GM21619 (cell line): Measurements from ENCODE around the gene ENPP1.
"Not testable (repeated sequence)": the region's sequence is repeated elsewhere in the genome, so short reads cannot be mapped to it uniquely, and the experiment has no call there.

Experiments used
- ATAC-seq: cut with Tn5 transposase; IDR thresholded peaks from one replicate; pipeline ENCODE4 v1.9.1; 2021; ENCODE audit not compliant: unreplicated experiment

ENPP1 gene

DNA sequence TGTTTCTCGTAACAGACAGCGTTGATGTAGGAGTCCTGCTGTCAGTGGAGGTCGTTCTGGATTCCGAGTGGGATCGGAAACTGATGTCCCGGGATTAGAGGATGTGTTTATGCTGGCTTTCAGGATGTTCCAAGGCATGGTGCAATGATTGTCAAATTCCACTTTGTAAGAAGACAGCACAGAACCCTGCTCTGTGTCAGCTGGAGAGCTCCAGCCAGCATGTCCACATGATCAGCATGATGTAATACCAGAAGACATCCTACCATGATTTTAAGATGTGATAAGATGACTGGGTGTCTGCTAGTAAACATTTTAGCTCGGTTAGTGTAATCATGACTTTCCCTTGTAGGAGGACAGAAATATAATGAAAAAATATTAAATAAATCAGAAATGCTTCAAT is 20.3 kb downstream of the ENPP1 start:
- ATAC-seq: no peak

DNA sequence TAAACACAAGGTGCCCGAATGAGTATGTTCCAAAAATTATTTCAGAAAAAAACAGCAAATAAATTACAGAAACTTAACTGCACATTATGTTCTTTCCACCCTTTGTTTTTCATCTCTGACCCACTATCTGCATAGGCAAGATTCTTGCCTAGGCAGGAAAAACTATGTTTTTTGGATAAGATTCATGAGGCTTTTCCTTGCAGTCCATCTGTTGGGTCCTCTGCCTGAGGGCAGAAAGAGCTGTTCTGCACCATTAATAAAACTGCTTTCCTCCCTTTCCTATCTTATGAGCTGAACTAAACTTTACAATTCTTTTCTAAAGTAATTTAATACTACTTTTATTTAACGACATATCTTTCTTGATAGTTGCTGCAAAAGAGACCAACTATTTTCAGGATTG is 21.1 kb downstream of the ENPP1 start:
- no peak for ATAC-seq

GRCh38 chr6:131831392-131831791 is 23.6 kb downstream of the ENPP1 start:
- ATAC-seq: no peak

DNA sequence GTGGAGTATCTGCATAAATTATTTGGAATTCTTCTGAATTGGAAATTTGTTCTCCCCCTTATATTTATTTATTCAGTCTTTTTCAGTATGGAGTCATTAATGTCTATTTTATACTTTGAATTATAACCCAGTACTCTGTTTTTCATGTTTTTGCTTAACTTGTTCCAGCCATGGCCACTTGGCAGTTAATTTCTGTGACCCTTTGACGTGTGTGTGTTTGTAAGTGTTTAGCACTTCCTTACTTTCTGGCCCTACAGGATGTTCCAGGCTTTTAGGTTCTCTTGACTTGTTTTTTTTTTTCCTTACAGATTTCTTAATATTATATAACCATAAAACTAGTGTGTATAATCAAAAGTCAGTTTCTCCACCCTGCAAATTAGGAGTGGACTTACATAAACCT is 24.1 kb downstream of the ENPP1 start:
- no peak for ATAC-seq

DNA sequence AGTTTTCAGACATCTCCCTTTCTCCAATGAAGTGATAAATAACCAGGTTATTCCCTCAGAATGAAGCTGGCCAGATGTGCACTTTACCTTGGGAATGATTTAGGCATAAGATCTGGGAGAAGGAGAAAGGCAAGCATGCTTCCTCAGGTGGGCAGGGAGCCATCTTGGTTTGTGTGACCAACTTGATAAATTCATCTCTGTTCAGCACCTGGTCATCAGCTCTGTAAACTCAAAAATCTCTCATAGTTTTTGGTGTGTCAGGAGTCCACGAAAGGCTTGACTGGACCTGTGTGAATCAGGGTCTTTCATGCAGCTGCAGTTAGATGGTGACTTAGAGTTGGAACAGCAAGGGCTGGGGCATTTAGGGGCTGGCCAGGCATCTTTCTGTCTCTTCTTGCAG is 24.5 kb downstream of the ENPP1 start:
- no peak for ATAC-seq

DNA sequence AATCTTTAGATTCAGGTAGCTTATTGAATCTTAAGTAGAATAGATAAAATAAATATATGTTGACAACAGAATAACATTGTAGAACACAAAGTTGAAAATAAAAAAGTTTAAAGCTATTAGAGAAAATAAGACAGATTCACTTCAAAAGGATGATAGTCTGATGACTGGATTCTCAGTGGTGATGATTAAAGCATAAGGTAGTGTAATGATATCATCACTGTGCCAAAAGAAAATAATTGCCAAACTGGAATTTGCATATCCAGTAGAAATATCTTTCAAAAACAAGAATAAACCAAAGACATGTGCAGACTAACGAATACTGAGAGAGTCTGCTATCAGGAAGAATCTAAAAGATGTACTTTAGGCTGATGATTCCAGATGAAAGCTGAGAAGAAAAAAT is 30.2 kb downstream of the ENPP1 start:
- no peak for ATAC-seq

- ATAC-seq: no peak
Measured at GRCh38 chr6:131839388-131839787, 31.6 kb downstream of the ENPP1 start.

DNA sequence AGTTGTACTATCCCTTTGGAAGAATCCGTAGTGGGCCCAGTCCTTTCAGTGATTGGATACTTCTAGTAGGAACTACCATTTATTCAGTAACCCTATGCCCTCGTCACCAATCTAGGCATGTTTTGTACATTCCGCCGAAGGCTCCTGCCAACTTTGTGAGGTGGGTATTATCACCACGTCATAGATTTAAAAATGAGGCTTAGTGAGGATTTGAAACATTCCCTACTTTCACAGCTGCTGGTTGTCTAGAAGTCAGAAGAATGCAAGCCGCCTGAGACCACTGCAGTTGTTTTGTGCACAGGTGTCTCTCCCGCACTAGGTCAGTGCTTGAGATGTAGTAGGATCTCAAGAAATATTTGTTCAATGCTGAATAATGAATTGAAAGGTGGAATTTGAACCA is 32.6 kb downstream of the ENPP1 start:
- no peak for ATAC-seq

GRCh38 chr6:131840936-131841583 is 33.2 kb downstream of the ENPP1 start:
- no peak for ATAC-seq

DNA sequence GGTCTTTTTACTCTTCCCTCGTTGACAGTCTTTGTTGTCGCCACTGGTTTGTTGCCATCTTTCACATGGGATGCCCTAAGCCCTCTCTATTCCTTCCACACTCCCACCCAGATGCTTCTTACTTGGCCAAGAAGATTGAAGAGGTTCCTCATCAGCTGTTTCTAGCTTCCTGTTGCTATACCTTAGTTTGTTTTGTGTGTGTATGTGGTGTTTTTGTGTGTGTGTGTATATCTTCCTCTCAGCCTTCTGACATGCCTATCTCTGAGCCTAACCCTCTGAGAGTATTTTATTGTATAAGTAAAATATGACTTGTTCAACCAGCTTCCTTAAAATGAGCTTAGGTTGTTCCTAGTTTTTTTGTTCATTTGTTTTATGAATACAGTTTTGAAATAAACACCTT is 35.9 kb downstream of the ENPP1 start:
- no peak for ATAC-seq

DNA sequence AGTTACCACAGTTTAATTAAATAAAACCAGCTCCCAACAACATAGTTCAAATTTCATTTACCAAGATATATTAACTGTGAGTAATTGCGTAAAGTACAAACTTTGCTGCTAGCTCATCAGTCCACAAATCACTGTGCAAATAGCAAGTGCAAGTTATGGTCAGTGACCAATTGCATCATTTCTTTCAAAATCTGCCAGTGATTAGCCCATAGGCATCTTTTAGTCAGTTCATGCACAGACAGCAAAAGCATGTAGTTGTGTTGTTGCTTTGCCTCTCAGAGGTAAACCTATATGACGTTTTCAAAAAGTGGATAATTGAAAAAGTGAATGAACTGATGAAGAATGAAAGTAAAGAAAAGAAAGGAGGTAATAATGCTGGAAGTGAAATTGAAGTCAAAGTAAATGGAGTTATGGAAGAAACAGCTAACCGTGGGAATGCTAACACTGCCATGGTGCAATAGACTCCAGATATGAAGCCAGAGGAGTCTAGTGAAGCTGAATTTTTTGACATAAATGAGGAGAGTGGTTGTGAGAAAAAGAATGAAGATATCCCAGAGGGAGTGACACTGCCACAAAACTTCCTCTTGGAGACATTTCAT is 36.5 kb downstream of the ENPP1 start:
- no peak for ATAC-seq

DNA sequence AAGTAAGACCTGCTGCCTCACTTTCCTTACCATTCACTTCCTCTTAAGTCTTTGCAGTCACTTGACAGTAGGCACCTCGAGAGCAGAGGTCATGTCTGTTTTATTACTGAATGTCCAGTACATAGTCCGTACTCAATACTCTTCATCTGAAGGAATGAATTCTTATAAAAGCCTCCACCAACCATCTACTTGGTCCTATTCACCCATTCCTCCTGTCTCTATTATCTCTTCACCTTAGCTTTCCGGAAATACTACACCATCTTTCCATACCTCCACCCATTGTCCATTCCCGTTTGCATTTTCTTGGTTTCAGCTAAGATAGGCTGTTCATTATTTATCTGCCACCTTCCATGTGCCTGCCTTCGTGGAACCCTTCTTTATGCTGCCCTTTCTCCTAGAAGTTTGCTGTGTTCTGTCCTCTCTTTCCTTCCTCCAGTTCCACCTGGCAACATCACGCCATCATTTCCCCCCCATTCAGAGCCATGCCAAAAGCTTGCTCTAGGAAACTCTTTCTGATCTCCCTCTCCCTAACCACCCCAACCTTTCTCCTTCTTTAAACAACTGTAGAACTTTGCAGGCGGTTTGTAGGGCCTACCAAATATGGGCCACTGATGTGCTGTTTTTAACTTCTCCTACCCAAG is 38.3 kb downstream of the ENPP1 start:
- no peak for ATAC-seq

- no peak for ATAC-seq
Measured at GRCh38 chr6:131846905-131847304, 39.1 kb downstream of the ENPP1 start.

GRCh38 chr6:131849799-131850198 is 42.0 kb downstream of the ENPP1 start:
- ATAC-seq: no peak

- ATAC-seq: no peak
Measured at GRCh38 chr6:131851049-131851769, 43.4 kb downstream of the ENPP1 start.

DNA sequence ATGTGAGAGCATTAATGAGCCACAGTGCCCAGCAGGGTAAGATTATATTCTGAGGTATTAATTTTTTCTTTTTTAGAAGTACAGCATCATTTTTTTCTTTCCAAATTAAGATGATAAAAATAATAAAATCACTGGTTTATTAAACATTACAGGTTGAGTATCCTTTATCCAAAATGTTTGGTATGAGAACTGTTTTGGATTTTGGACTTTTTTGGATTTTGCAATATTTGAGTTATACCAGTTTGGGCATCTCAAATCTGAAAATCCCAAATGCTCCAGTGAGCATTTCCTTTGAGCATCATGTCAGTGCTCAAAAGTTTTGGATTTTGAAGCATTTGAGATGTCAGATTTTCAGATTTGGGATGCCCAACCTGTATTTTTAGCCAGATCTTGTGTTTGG is 44.4 kb downstream of the ENPP1 start:
- no peak for ATAC-seq

DNA sequence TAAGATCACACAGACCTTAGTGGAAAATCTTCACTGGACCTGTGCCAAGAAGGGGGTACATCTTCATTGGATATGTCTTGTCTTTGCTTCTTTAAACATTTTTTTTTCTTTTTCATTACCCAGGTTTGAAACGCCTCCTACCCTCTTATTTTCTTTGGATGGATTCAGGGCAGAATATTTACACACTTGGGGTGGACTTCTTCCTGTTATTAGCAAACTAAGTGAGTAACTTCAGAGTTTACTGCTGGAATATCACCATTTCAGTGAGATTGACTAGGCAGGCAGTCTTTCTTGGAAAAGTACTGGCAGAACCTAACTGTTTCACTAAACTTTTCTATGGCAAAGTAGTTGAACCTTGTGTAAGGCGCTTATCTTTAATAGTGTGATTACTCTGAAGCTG is 47.0 kb downstream of the ENPP1 start:
- no peak for ATAC-seq

DNA sequence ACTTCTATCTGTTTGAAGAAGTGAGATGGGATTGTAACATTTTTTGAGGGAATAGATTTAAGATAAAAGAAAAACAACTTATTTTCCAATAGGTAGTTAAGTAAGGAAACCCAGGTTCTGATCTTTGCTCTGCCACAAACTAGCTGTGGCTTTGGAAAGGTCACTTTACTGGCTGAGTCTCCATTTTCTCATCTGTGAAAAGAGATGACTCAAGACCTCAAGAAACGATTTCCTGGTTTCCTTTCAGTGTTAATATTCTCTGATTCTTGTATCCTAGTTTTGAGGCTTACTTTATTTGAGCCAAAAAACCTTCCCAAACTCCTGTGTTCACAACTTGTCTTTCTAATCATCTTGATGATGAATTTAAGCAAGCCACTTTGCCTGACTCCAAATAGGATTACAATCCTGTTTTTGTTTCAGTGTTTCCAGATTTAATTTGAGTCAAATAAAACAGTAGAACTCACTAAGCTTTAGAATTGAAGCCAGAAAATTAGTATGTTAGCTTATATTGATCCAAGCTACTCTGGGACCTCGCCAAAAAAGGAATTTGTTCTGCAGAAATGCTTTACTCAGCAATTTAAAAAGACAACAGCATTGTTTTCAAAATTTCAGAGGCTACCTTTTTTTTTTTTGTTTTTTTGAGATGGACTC is 51.1 kb downstream of the ENPP1 start:
- ATAC-seq: no peak

GRCh38 chr6:131859658-131860057 is 51.8 kb downstream of the ENPP1 start:
- not testable (repeated sequence) for ATAC-seq

DNA sequence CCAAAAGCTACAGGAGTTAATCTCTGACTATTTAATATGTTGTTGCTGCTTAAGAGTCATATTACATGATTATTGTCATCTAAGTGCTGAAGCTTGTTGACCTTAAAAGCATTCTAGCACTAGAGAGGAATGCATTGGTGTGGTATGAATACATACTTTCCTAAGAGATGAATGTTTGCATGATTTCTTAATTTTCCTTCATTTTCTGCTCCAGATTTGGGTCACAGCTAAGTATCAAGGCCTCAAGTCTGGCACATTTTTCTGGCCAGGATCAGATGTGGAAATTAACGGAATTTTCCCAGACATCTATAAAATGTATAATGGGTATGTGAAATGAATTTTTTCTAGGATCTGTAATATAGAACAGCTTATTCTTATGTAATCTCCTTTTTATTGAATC is 53.6 kb downstream of the ENPP1 start:
- no peak for ATAC-seq

DNA sequence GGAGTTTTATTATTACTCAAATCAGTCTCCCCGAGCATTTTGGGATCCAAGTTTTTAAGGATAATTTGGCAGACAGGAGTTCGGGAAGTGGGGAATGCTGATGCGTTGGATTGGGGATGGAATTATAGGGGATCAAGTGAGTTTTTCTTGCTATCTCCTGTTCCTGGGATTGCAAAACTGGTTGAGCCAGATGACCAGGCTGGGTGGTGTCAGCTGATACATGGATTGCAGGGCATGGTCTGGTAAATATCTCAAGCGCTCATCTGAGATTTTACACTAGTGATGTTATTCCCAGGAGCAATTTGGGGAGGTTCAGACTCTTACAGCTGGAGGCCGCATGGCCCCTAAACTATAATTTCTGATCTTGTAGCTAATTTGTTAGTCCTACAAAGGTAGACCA is 54.7 kb downstream of the ENPP1 start:
- ATAC-seq: no peak

DNA sequence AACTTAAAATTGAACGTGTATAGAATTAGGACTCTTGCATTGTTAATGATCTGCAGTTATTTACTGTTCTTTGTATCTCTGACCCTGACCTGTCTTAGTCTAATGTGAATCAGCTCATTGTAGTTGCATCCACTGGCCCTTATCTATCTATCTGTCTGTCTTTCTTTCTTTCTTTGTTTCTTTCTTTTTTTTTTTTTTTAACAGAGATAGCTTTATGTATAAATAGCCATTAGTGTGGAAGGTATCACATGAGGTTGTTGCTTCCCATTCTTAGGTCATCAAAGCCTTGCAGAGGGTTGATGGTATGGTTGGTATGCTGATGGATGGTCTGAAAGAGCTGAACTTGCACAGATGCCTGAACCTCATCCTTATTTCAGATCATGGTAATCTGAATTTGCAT is 59.9 kb downstream of the ENPP1 start:
- ATAC-seq: no peak
